SH-SY5Y (cell line): Measurements from ENCODE around the gene ATXN7L3.

Source experiments
- GATA2 ChIP-seq: IDR thresholded peaks from 2 replicates; pipeline ENCODE4 v1.6.1; 2011; ENCODE audit warnings: mild to moderate bottlenecking, low read depth, low read length
- GATA3 ChIP-seq: IDR thresholded peaks from 2 replicates; pipeline ENCODE4 v1.6.1; 2011; ENCODE audit warnings: low read depth, mild to moderate bottlenecking, low read length, moderate library complexity

- TF ChIP-seq GATA2 (no peak), GATA3 (no peak)
These were observed 29.0 kb downstream of the ATXN7L3 start, which contains the start of gene ASB16 for GRCh38 chr17:44170499-44171201.
